Neural cell (in vitro differentiated cells): ENCODE data around the gene EVL. TPM values are rescaled to one million over a fixed set of nuclear protein-coding genes. Genes with fewer than 3 reads are reported as not detected.

Experiments used
- H2AFZ ChIP-seq: fragments of 200-600, 300-800 bp; sonication (generic), shearing (Covaris generic); 2 replicates; pipeline ENCODE4 v1.6.0; 2014; ENCODE audit warnings: low read depth, mild to moderate bottlenecking, antibody characterized with exemption, low read length, moderate library complexity
- H3F3A ChIP-seq: fragments of 200-600 bp; shearing (Covaris generic); 2 replicates; pipeline ENCODE4 v1.6.1; 2016; ENCODE audit warnings: mild to moderate bottlenecking, moderate library complexity, mixed read lengths, antibody characterized with exemption, low read length; ENCODE audit not compliant: insufficient read depth, poor library complexity, severe bottlenecking
- H3K27ac ChIP-seq: fragments of 200-600, 300-800 bp; sonication (generic), shearing (Covaris generic); 2 replicates; pipeline ENCODE4 v1.5.1; 2014; ENCODE audit warnings: mild to moderate bottlenecking, low read length, moderate library complexity
- H3K27me3 ChIP-seq: fragments of 300-800, 200-600 bp; sonication (generic), shearing (Covaris generic); 2 replicates; pipeline ENCODE4 v1.6.0; 2014; ENCODE audit warnings: mild to moderate bottlenecking, low read depth, low read length, moderate library complexity; ENCODE audit not compliant: insufficient read depth
- H3K36me3 ChIP-seq: fragments of 300-800, 200-600 bp; sonication (generic), shearing (Covaris generic); 2 replicates; pipeline ENCODE4 v1.5.1; 2014; ENCODE audit warnings: mild to moderate bottlenecking, antibody characterized with exemption, low read length, moderate library complexity; ENCODE audit not compliant: insufficient read depth
- H3K4me2 ChIP-seq: fragments of 300-800, 200-600 bp; sonication (generic), shearing (Covaris generic); 2 replicates; pipeline ENCODE4 v1.6.0; 2014; ENCODE audit warnings: mild to moderate bottlenecking, low read length
- H3K4me3 ChIP-seq: fragments of 300-800, 200-600 bp; sonication (generic), shearing (Covaris generic); 2 replicates; pipeline ENCODE4 v1.5.1; 2014; ENCODE audit warnings: mild to moderate bottlenecking, low read length, moderate library complexity
- H3K79me2 ChIP-seq: fragments of 200-600 bp; shearing (Covaris generic); replicated peaks from 2 replicates; pipeline ENCODE4 v1.6.0; 2014; ENCODE audit warnings: mild to moderate bottlenecking, low read length, moderate library complexity; ENCODE audit not compliant: insufficient read depth
- H3K9ac ChIP-seq: fragments of 300-800, 200-600 bp; sonication (generic), shearing (Covaris generic); 2 replicates; pipeline ENCODE4 v1.6.1; 2016; ENCODE audit warnings: mild to moderate bottlenecking, low read length, mixed read lengths
- H3K9me2 ChIP-seq: fragments of 200-600 bp; shearing (Covaris generic); 2 replicates; pipeline ENCODE4 v1.6.1; 2016; ENCODE audit warnings: mild to moderate bottlenecking, low read length, mixed read lengths; ENCODE audit not compliant: insufficient read depth
- H3K9me3 ChIP-seq: fragments of 200-600, 300-800 bp; sonication (generic), shearing (Covaris generic); 2 replicates; pipeline ENCODE4 v1.6.1; 2016; ENCODE audit warnings: mild to moderate bottlenecking, mixed run types, low read length, moderate library complexity, mixed read lengths
- H4K20me1 ChIP-seq: fragments of 200-600 bp; shearing (Covaris generic); 2 replicates; pipeline ENCODE4 v1.6.1; 2016; ENCODE audit warnings: mild to moderate bottlenecking, mixed run types; ENCODE audit not compliant: insufficient read depth
- EP300 ChIP-seq: fragments of 450-650 bp; conservative IDR thresholded peaks from 2 replicates; pipeline ENCODE4 v1.6.1; 2014; ENCODE audit warnings: antibody characterized with exemption, mild to moderate bottlenecking, moderate library complexity; ENCODE audit not compliant: poor library complexity, severe bottlenecking
- EZH2 ChIP-seq: fragments of 200-600, 300-800 bp; shearing (Covaris generic), sonication (generic); IDR thresholded peaks from 2 replicates; pipeline ENCODE4 v1.6.1; 2014; ENCODE audit warnings: antibody characterized with exemption, low read length, borderline replicate concordance, mild to moderate bottlenecking; ENCODE audit not compliant: insufficient read depth, poor library complexity, severe bottlenecking
- MXI1 ChIP-seq: fragments of 450-650 bp; conservative IDR thresholded peaks from 2 replicates; pipeline ENCODE4 v1.6.1; 2014; ENCODE audit warnings: antibody characterized with exemption, mild to moderate bottlenecking; ENCODE audit not compliant: poor library complexity, severe bottlenecking
- POLR2AphosphoS5 ChIP-seq: IDR thresholded peaks from 2 replicates; pipeline ENCODE4 v1.6.1; 2012
- RAD21 ChIP-seq: fragments of 450-650 bp; conservative IDR thresholded peaks from 2 replicates; pipeline ENCODE4 v1.6.1; 2014; ENCODE audit warnings: antibody characterized with exemption, mild to moderate bottlenecking, moderate library complexity
- REST ChIP-seq: IDR thresholded peaks from 2 replicates; pipeline ENCODE4 v1.6.1; 2012; ENCODE audit warnings: borderline replicate concordance
- SMC3 ChIP-seq: fragments of 450-650 bp; conservative IDR thresholded peaks from 2 replicates; pipeline ENCODE4 v1.6.1; 2014; ENCODE audit warnings: antibody characterized with exemption, mild to moderate bottlenecking, moderate library complexity; ENCODE audit not compliant: poor library complexity
- TAF1 ChIP-seq: IDR thresholded peaks from 2 replicates; pipeline ENCODE4 v1.6.1; 2012; ENCODE audit warnings: low read depth
- polyA plus RNA-seq: library from polyadenylated mRNA; depleted of rRNA; stranded (reverse); fragments of >200 nt; gene quantifications from 2 replicates; pipeline ENCODE4 v1.2.3, GENCODE V29; 2014
- TF ChIP-seq, protein P1 (sequence below): fragments of 450-650 bp; IDR thresholded peaks from 2 replicates; pipeline ENCODE4 v1.5.1; 2014; ENCODE audit warnings: antibody characterized with exemption, mild to moderate bottlenecking, moderate library complexity; ENCODE audit not compliant: poor library complexity, severe bottlenecking

The EVL gene
- polyA plus RNA-seq, 1 donor from 2014 or later: 387 TPM

- TF ChIP-seq TAF1 (no peak), REST (no peak), EP300 (no peak)
- Histone ChIP-seq H3K4me2 (no peak overlapping the region), H3K4me3 (no peak overlapping the region)
These were observed 5.8 kb upstream of the EVL start for GRCh38 chr14:100059438-100059781.

DNA sequence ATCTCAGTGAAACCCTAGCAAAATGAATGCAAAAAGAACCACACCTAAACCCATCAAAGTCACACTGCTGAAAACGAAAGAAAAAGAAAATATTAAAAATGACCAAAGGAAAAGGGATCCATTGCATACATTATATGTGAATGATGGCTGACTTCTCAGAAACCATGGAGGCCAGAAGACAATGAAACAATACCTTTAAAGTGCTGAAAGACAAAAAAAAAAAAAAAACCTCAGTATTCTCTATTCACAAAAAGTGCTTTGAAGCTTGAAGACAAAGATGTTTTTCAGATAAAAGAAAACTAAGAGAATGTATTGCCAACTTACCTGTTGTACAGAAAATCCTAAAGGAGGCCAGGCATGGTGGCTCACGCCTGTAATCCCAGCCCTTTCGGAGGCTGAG is 4.5 kb upstream of the EVL start:
- H3K9me2 ChIP-seq: no peaks in the 10 kb centered on the region
- peaks cover 57% of the 10 kb centered on the region for H3K79me2 ChIP-seq
- peaks cover 6% of the 10 kb centered on the region for H4K20me1 ChIP-seq
- no peaks in the 10 kb centered on the region for H3K36me3 ChIP-seq
- H3F3A ChIP-seq: no peaks in the 10 kb centered on the region
- H3K27me3 ChIP-seq: no peaks in the 10 kb centered on the region
- TF ChIP-seq RAD21 (no peak), EZH2 (no peak)
- no peak overlapping the region for H3K4me2 ChIP-seq
- no peak overlapping the region for H3K4me3 ChIP-seq
- no peak overlapping the region for H3K27ac ChIP-seq
- no peak overlapping the region for H3K9ac ChIP-seq
- no peak overlapping the region for H2AFZ ChIP-seq
- H3K9me3 ChIP-seq: no peaks in the 10 kb centered on the region

More at GRCh38 chr14:100059438-100059781, 5.8 kb upstream of the EVL start:
- no peak overlapping the region for H2AFZ ChIP-seq
- no peak overlapping the region for H3K27ac ChIP-seq
- no peaks in the 10 kb centered on the region for H3K9me2 ChIP-seq
- H3K79me2 ChIP-seq: peaks cover 58% of the 10 kb centered on the region
- no peaks in the 10 kb centered on the region for H3K36me3 ChIP-seq
- no peaks in the 10 kb centered on the region for H3K27me3 ChIP-seq
- no peaks in the 10 kb centered on the region for H3K9me3 ChIP-seq
- peaks cover 6% of the 10 kb centered on the region for H4K20me1 ChIP-seq
- no peak overlapping the region for H3K9ac ChIP-seq
- H3F3A ChIP-seq: no peaks in the 10 kb centered on the region

DNA sequence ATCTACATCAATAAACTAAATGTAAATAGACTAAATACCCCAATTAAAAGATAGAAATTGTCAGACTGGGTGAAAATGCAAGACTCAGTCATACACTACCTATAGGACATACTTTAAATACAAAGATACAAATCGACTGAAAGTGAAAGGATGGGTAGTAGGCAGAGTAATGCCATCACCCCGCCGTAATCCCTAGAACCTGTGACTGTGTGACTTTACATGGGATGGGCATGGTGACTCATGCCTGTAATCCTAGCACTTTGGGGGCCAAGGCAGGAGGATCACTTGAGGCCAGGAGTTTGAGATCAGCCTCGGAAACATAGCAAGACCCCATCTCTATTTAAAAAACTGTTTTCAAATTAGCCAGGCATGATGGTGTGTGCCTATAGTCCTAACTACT is 2.6 kb upstream of the EVL start:
- Histone ChIP-seq H3K9me2 (no peaks in the 10 kb centered on the region), H3K27ac (no peak overlapping the region), H4K20me1 (peaks cover 5% of the 10 kb centered on the region), H3K36me3 (no peaks in the 10 kb centered on the region), H3K27me3 (no peaks in the 10 kb centered on the region), H2AFZ (no peak overlapping the region), H3F3A (no peaks in the 10 kb centered on the region), H3K9ac (no peak overlapping the region), H3K79me2 (peaks cover 56% of the 10 kb centered on the region), H3K4me3 (no peak overlapping the region), H3K4me2 (no peak overlapping the region), H3K9me3 (no peaks in the 10 kb centered on the region)
- TF ChIP-seq MXI1 (no peak), POLR2AphosphoS5 (no peak), SMC3 (no peak), EZH2 (no peak), RAD21 (no peak), TAF1 (no peak), REST (no peak), EP300 (no peak)
- TF ChIP-seq, protein P1, sequence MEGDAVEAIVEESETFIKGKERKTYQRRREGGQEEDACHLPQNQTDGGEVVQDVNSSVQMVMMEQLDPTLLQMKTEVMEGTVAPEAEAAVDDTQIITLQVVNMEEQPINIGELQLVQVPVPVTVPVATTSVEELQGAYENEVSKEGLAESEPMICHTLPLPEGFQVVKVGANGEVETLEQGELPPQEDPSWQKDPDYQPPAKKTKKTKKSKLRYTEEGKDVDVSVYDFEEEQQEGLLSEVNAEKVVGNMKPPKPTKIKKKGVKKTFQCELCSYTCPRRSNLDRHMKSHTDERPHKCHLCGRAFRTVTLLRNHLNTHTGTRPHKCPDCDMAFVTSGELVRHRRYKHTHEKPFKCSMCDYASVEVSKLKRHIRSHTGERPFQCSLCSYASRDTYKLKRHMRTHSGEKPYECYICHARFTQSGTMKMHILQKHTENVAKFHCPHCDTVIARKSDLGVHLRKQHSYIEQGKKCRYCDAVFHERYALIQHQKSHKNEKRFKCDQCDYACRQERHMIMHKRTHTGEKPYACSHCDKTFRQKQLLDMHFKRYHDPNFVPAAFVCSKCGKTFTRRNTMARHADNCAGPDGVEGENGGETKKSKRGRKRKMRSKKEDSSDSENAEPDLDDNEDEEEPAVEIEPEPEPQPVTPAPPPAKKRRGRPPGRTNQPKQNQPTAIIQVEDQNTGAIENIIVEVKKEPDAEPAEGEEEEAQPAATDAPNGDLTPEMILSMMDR: no peak
